ENCODE data around the gene TCF21.

DNA sequence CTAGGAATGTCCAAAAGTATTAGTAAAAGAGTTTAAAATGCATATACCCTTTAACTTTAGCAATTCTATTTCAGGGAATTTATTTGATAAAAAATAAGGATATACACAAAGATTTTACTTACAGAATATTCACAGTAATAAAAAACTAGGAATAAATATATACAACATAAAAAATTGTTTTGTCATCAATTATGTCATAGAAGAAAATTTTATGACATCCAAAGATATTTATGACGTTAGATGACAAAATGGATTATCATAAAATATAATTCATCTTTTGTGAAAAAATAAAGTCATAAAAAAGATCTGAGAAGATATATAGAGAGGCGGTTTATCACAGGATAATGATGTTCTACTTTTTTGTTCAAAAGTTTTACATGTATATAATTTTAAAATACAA lies 32.0 kb upstream of the TCF21 start:
- TF ChIP-seq ZSCAN20 (CRISPR knock-in tag; IDR thresholded peaks at IDR 0.05), result no peak
- TF ChIP-seq NFE2L2 (conservative IDR thresholded peaks at IDR 0.05; ENCODE audit: low read length), result no peak
- TF ChIP-seq CEBPB (IDR thresholded peaks at IDR 0.05), result no peak
- no peak for TF ChIP-seq CTCF (IDR thresholded peaks at IDR 0.05)
- TF ChIP-seq RNF2 (IDR thresholded peaks at IDR 0.05; ENCODE audit: borderline replicate concordance, low read depth), result no peak
- no peak for TF ChIP-seq RARB (CRISPR knock-in tag; IDR thresholded peaks at IDR 0.05)
- TF ChIP-seq NR3C1 (IDR thresholded peaks at IDR 0.05), result no peak
- no peak for TF ChIP-seq POLR2AphosphoS2 (conservative IDR thresholded peaks at IDR 0.05; ENCODE audit: low read length)
- TF ChIP-seq BHLHE40 (IDR thresholded peaks at IDR 0.05; ENCODE audit: low read depth, low read length), result no peak
- no peak for TF ChIP-seq HES2 (IDR thresholded peaks at IDR 0.05)
- TF ChIP-seq PHF8 (IDR thresholded peaks at IDR 0.05; ENCODE audit: borderline replicate concordance, low read depth), result no peak
- no peak for TF ChIP-seq POLR2A (IDR thresholded peaks at IDR 0.05; ENCODE audit: low read length)
- TF ChIP-seq, protein P1, sequence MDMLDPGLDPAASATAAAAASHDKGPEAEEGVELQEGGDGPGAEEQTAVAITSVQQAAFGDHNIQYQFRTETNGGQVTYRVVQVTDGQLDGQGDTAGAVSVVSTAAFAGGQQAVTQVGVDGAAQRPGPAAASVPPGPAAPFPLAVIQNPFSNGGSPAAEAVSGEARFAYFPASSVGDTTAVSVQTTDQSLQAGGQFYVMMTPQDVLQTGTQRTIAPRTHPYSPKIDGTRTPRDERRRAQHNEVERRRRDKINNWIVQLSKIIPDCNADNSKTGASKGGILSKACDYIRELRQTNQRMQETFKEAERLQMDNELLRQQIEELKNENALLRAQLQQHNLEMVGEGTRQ (IDR thresholded peaks at IDR 0.05), result no peak
- TF ChIP-seq, protein P2, sequence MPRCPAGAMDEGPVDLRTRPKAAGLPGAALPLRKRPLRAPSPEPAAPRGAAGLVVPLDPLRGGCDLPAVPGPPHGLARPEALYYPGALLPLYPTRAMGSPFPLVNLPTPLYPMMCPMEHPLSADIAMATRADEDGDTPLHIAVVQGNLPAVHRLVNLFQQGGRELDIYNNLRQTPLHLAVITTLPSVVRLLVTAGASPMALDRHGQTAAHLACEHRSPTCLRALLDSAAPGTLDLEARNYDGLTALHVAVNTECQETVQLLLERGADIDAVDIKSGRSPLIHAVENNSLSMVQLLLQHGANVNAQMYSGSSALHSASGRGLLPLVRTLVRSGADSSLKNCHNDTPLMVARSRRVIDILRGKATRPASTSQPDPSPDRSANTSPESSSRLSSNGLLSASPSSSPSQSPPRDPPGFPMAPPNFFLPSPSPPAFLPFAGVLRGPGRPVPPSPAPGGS (IDR thresholded peaks at IDR 0.05), result no peak
